Urothelium cell line (cell line): ENCODE measurements around the gene PRDX3.
A peak's percentile ranks its signal among the peaks of the same experiment; 100 is the strongest.

Source experiments
- DNase-seq: peaks from one replicate; pipeline ENCODE4 v3.0.0; 2011; ENCODE audit warnings: low spot score, mixed read lengths
- FAIRE-seq: peaks from 2 replicates; lab custom pipeline; 2011; peaks lifted over from hg19 to GRCh38; lab: Jason Lieb, UNC

Gene PRDX3

DNA sequence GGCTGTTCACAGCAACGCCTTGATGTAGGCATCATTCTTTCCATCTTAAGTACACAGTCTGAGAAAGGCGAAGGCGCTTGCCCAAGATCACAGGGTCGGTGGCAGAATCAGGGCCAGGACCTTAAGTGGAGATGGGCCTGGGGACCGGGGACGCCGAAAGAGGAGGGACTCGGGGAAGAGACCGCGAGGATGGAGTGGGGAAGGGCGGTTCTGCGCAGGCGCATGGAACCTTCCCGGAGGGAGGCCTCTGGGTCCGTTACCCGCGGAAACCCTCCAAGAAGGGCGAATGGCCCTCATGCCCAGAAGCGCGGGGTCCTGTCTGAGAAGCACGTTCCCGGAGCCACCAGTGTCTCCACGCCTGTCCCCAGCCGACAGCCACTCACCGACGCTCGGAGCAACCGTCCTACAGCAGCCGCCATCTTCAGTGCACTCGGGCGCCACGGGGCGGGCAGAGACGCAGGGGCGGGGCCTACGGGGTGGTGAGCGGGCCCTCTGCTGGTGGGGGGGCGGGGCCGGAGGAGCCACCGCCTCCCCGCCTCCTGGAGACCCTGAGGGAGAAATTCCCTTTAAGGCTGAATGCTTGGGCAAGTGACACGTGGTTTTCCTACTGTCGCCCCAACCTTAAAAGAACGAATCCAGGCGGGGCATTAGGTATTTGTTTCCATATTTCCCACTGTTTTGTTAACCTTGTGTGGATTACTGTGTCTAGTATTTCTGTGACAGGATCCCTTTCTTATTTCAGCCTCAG, at the start of gene PRDX3:
PRDX3 (minus strand) TSS at position 441 of the 748 bp plus-strand sequence; CDS start at position 419, 22 bp downstream.
- no peak for FAIRE-seq
- DNase-seq, result peak; percentile 92

DNA sequence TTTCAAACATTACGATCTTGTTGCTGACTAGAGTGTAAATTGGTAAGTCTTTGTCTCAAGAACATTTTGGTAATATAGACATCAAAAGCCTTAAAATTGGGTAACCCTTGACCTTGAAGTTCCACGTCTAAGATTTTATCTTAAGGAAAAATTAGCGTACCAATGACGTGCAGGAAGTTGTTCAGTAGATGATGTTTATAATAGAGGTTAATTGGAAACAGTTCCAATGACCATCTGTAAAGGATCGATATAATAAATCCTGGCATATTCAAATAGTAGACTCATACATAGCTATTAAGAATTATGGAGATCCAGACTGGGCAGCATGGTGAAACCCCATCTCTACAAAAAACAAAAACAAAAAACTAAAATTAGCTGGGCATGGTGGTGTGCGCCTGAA, 49.2 kb upstream of the PRDX3 start:
- DNase-seq (no peak), FAIRE-seq (no peak)

DNA sequence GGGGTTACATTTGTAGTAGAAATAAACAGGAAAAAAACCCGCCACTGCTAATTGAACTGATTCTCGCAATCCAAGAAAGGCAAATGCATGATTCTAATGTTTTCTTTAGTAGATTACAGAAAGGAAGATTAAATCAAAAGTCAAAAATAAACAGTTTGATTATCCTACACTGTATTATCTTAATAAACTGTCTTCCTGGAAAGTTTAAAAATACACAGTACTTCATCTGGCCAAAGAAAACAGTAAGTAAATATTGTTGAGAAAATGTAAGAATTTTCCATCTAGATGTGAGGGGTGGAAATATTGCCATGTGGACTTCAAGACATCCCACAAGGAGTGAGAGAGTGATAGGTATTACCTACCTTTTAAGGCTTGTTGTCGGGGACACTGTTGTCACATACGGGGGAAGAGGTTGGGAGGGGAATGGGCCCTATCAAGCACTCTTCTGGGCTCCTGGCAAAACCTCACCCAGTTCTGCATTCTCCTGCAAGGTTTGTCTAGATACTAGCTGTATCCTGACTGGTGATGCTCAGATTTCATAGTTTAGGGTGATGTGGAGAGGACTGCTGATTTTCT, 46.6 kb upstream of the PRDX3 start:
- FAIRE-seq (no peak), DNase-seq (no peak)

DNA sequence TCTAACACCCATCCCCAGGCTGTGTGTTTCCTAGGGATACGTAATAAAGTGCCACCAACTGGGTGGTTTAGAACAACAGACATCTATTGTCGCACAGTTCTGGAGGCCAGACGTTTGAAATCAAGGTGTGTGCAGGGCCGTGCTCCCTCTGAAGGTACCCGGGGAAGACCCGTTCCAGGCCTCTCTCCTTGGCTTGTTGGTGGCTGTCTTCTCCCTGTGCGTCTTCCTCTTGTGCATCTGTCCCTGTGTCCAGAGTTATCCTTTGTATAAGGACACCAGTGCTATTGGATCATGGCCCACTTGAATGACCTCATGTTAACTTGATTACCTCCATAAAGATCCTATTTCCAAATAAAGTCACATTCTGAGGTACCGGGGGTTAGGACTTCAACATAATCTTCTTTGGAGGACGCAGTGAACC, 44.4 kb upstream of the PRDX3 start:
- DNase-seq (no peak), FAIRE-seq (no peak)

DNA sequence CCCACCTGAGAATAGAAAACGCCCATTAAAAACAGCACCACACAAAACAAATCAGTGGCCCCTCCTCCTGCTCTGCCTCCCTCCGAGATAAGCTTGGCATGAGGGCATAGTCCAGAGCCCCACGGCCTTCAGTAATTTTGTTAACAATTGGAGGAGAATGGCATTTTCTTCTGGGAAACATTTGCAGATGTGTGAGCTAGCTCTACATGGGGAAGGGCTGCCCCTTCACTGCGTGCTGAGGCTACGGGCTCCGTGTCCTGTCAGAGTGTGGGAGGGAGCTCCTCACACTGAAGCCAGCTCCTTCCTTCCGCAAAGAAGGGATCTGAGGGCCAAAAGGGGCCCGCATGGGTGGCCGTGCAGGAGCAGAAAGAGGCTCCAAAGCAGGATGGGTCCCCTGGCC, 43.9 kb upstream of the PRDX3 start:
- DNase-seq (no peak), FAIRE-seq (no peak)

DNA sequence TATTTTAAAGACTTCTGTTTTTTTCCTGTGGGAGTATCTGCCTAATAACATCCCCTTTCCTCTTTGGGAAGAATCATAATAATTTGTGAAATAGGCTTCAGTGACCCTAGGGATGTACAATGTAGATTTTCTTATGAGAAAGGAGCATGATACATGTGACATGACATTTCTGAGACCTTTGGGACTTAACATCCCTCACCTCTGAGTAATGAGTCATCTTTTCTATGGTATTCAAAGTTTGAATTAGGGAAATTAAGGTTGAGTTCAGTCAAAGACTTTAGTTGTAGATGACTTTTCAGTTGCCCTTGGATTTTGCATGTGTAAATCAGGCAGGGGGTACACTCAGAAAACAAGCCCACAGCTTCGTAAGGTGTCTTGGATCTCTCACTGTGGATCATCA, 43.1 kb upstream of the PRDX3 start:
- DNase-seq, result no peak
- no peak for FAIRE-seq

DNA sequence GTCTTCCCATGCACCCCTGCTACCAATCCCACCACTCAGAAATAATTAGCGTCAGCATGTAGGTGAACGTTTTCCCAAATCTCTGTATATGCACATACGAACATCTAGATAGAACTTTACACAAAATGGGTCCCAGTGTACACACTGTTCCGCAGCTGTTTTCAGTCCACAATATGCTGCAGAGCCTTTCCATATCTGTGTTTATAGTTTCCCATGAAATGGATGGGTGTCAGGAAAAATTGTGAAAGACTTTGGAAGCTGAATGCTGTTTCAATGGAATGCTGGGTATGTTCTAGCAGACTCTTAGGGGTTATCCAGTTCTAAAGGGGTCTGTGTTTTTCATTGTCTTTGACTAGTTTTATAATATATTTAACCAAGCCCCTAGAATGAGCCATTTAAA, 42.6 kb upstream of the PRDX3 start:
- no peak for FAIRE-seq
- DNase-seq, result no peak

DNA sequence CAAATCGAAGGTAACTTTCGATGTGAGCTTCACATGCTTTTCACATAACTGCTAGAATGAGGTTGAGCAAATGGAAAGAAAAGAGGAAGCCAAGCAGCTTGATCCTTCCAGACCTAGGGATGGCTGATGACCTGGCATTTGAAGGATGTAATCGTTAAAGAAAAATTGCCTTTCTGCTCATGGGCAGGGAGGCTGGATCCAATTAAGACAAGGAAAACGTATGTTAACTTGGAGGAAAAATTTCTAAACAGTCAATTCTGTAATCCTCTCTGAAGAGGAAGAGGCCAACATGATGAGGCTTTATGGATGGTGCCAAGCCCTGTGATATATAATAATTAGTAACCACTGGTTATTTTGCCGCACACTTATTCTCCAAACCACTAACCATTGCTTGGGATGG, 41.3 kb upstream of the PRDX3 start:
- FAIRE-seq (no peak), DNase-seq (no peak)

DNA sequence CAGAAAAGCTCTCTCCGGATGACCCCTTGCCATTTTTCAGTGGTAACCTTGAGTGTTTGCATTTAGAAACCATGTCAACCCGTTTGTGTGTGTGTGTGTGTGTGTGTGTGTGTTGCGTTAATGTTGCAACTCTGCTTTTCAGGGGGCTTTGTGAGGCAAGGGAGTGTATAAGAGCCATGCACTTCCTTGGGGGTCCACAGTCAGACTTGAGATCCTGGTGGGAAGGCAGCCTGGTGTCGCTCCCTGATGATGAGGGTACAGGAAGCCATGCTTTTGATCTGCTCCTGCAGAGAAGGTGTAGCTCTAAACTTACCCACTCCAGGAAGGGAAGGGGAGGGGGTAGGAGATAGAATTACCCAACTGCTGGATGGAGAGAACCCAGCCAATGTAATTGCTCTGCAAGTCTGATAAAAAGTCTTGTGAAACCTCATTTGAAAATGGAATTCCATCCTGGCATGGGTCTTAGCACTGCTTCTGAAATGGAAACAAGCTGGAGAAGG, 39.4 kb upstream of the PRDX3 start:
- DNase-seq, result no peak
- FAIRE-seq, result no peak

DNA sequence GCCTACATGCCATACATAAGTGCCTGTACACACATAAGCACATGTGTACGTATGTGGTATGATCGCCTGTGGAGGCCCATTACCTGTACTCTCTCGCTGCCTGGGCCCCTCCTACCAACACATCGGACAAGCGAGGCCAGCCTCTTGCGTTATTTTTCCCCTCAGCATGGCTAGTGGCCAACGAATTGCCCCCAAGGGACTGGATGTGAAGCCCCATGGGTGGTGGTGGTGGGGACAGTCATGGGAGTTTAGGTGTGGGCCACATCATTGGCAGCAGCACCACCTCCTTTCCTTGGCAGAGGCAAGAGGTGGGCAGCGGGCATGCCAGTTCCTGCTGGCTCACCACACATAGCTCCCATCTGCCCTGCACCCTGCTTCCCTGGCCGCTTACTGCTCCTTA, 38.8 kb upstream of the PRDX3 start:
- DNase-seq (no peak), FAIRE-seq (no peak)

DNA sequence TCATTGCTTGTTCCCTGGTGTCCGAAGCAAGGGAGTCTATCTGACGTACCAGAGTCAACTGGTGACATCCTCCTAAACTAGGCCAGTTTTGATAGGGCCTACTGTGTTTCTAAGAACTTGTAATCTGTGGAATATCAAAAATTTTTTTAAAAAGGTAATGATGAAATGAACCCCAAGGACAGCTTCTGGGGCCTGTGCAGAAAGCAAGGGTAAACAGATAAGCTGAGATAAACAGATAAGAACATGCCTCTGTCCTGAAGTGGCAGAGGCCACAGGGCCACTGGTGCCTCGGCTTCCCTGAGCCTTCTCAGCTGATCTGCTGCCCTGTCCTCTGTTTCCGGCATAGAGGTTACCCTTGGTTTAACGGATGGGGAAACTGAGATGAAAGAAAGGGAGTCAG, 37.5 kb upstream of the PRDX3 start:
- DNase-seq (no peak), FAIRE-seq (no peak)

DNA sequence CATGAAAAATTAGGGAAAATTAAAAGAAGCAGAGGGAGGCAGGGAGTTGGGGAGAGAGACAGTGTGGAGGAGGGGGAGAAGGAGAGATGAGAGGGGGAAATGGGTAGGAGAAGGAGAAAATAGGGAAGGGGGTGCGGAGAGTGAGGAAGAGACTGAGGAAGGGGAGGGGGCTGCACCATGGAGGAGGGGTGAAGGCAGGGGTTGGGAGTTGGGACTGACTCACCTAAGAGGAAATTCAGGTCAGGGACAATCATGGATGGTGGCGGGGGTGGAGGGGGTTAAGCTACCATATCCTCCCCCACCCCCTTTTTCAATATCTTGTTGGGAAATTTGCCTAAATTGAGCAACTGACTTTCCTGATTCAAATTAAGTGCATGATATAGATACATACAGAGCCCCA, 36.8 kb upstream of the PRDX3 start:
- no peak for DNase-seq
- FAIRE-seq, result no peak

DNA sequence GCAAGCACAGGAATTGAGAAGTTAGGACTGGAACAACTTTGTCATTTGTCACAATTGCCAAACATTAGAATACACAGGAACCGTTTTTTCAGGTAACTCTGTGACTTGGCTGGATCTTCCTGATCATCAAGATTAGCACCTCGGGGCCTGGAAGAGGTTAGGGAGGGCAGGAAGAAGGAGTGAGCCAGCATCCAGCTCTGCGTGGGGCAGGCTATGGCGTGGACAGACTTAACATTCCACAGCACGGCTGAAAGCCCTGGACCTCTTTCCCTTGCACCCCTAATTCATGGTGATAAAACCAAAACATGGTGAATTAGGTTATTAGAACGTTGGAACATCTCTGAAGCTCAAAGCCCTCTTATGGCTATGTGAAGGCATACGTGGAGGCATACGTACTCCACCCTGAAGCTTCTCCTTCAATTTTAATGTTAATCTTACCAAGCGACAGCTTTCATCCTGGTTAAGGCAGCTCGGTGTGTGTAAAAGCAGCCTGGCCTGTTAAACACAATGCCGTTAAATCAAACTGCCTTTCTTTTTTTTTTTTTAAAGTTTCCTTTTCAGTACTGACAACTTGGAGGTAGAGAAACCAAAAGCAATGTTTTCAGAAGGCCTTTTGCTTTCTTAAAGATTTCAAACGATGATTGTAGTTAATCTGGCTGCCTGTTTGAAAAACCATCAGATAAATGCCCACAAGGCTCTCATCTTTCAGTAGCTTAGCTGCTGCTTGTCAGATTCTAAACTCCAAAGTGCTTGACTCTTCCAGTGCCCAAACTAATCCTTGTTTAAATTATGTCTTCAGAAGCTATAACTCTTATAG, 33.2 kb upstream of the PRDX3 start:
- DNase-seq, result no peak
- no peak for FAIRE-seq

DNA sequence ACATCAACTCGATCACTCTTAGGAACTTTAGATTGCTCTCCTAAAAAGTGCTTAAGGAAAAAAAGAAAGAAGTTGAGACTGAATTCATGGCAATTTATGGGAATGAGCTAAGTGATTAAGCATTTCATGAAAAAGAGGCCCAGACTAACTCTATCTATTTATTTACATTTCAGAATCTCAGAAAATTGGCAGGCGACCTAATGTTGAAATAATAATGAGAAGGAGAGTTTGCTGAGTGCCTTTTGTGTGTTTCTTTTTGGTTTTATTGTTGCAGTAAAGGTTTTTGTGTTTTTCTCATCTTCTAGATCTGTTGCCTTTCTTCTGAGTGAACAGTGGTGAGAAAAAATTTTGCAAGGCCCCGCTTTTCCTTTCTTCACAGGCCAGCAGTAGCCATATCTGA, 32.6 kb upstream of the PRDX3 start:
- FAIRE-seq, result no peak
- DNase-seq, result no peak

DNA sequence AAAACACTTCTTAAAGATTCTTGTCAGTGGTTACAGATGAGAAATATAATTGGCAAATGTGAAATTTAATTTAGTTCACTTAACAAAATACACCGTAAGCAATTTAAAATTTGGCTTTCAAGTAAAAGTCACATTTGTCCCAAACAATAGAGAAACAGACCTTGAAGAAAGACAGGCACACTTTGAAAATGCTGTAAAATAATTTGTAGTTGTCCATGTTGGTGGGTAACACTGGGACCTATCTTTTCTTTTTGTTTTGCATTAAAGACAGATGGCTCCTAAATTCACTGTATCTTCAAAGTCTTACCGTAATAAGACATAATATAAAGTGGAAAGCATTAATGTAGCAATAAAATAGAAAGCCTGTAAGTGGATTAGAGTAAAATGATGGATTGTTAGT, 32.0 kb upstream of the PRDX3 start:
- no peak for FAIRE-seq
- no peak for DNase-seq

DNA sequence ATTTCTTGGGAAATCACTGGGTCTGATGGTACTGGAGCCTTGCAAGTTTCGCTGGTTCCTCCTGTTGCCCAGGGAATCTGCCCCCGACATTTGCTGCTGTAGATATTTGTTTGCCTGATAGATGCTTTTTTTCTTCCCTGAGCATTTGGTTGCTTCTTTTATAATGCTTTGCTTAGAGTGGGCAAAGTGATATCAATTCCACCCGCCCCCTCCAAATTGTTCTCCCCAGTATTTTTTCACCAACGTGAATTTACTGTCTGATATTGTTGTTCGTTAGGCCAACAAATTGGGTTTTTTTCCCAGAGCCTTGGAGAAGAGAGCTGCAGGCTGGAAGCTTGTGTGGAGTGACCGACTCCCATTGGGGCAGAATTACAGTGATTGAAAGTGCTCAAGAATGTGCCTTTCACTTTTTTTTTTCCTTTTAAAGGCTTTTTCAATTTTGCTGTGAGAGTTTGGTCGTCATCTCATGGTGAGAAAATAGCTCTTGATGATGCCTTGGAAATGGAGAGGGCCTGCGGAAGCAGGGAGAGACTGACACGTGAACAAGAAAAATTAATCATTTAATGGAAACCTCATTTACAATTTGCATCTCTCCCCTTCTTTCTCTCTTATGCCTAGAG, 31.2 kb upstream of the PRDX3 start:
- no peak for DNase-seq
- FAIRE-seq, result no peak

DNA sequence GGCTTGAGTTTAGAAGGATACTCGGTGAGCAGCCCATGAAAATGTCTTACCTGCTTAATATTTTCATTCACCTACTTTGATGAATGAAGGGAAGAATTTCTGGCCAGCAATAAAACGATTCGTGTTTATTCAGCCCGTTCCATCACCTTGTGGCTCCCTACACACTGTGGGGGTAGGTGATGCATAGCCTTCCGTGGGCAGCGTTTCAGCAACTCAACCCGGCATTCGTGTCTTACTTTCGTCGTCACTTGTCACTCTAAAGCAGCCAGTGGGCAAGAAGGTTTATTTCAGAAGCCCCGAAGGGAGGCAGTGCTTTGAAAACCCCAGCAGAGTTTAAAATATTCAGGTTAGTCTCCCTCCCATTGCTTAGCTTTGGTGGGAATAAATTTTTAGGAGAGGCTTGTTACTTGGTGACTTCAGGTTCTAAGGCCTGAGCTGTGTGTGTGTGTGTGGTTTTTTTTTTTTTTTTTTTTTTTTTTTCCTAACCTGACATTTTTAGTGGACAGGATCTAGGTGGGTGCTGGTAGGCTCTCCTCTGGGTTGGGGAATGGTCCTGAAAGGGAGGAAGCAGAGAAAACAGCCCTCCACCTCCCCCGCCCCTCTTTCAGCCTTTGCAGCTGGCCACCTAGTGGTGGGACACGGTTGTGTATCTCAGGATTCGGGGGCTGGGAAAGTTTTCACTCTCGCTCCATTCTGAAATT, 30.6 kb upstream of the PRDX3 start:
- DNase-seq, result peak; percentile 60
- FAIRE-seq, result no peak

DNA sequence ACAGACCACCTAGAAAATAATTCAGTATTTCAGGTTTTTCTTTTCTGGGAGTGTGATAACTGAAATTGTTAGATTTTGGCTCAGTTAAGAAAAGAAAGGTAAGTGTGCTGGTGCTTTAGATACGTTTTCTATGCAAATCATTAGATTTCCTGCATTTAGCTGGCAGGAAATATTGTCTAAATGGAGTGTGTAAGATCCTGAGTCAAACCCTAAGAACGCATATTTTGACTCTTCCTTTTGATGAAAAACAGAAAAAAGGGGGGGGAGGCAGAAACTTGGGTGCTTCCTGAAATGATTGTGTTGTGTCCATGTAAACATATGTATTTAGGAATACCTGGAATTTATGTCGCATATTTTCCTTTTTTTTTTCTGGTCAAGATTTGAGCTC, 29.9 kb upstream of the PRDX3 start:
- DNase-seq, result no peak
- no peak for FAIRE-seq

DNA sequence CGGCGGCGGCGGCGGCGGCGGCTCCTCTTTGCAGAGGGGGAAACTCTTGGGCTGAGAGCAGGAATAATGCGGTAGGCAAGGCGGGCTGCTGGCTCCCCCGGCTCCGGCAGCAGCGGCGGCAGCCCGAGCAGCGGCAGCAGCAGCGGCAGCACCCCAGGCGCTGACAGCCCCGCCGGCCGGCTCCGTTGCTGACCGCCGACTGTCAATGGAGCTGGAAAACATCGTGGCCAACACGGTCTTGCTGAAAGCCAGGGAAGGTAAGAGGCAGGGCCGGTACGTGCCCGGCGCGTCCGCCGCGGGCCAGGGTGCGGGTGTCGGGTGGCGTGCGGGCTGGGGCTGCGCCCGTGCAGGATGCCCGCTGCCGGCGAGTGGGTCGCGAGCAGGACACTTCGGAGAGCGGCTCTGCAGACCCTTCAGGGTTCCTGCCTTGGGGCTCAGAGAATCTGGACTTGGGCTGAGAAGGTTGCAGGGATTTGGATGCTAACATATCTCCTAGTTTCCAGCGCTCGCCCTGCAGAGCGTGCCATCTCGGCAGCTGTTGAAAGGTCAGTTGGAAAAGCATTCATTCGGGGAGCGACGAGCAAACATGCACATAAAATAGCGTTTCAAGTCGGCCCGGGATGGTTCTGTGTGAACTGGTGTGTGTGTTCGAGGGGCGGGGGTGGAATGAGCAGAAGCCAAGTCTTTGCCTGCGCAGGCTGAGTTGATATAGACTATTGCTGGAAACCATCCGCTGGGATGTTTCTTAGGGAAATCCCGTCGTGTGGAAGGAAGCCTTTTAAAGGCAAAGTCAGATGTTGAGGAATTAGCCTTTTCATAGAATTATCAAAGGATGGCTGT, 29.3 kb upstream of the PRDX3 start:
- peak; percentile 9 for FAIRE-seq
- no peak for DNase-seq

DNA sequence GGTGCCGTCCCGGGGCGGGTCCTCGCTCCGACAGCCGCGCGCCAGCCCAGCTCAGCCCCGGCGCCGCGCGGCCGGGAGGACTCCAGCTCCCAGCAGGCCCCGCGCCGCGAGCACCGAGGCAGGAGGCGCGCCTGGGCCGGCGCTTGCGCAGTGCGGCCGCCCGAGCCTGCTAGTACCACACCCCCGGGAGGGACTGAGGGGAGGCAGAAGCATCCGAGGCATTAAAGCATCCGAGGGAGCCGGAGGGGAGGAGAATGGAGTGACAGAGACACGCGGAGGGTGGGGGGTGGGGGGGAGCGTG, 28.7 kb upstream of the PRDX3 start, which contains the start of gene GRK5:
GRK5 (plus strand) TSS at position 206 of the 301 bp plus-strand sequence. CDS start 347 bp downstream, outside the sequence.
- peak; percentile 23 for FAIRE-seq
- DNase-seq, result peak; percentile 96
